ENCODE data around the gene PLEKHH1. TPM values are rescaled to one million over a fixed set of nuclear protein-coding genes. Genes with fewer than 3 reads are reported as not detected.

The PLEKHH1 gene
- total and polyA plus RNA-seq, 9 of the 15 experiments (the other 6 are each of a cell fraction or from before 2014, with no cell fraction given): 0.76 to 5.9 (median 2.9) TPM

DNA sequence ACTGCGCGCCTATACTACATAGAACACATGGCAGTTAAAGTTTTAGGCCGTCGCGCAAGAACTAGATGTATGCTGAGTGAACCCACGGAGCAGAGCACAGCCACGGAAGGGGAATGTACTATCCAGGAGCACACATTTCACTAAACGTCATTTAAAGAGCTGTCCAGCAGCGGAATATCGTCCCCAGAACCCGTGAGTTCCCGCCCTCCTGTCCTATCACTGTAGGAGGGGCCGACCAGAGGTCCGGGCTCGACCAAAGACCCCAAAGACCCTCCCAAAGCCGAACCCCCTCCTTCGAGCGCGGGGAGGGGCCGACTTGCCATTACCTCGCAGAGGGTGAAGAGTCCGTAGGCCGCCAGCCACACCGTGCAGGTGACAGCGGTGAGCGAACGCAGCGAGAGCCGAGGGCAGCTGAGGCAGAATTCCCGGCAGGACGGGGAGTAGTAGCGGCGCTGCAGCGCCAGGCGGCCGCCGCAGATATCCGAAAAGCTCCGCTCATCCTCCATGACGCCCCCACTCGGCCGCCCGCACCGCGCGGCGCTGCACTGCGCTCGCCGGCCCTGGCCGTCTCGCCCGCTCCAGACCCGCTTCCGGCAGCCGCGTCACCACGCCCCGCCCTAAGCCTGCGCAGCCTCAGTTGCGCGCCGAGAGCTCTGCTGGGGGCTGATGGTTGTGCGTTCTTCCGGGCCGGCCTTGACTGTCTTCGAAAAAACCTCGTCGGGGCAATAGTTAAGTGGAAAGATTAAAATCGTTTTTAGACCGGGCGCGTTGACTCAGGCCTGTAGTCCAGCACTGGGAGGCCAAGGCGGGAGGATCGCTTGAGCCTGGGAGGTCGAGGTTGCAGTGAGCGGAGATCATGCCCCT lies 66.8 kb downstream of the PLEKHH1 start, which contains the start of gene PIGH (continued):
- TF ChIP-seq, protein P1, sequence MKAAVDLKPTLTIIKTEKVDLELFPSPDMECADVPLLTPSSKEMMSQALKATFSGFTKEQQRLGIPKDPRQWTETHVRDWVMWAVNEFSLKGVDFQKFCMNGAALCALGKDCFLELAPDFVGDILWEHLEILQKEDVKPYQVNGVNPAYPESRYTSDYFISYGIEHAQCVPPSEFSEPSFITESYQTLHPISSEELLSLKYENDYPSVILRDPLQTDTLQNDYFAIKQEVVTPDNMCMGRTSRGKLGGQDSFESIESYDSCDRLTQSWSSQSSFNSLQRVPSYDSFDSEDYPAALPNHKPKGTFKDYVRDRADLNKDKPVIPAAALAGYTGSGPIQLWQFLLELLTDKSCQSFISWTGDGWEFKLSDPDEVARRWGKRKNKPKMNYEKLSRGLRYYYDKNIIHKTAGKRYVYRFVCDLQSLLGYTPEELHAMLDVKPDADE (conservative IDR thresholded peaks at IDR 0.05; ENCODE audit: control insufficient read depth, low read depth, low read length): peak; percentile 67
- TF ChIP-seq YY1 (IDR thresholded peaks at IDR 0.05; ENCODE audit: borderline replicate concordance in 1 of 3, control insufficient read depth in 1 of 3, extremely low read depth in 1 of 3, insufficient read depth in 3 of 3, insufficient read length in 1 of 3, insufficient replicate concordance in 2 of 3, low read depth in 1 of 3, low read length in 2 of 3) (peak in 2 of 3 experiments; percentile 73 to 79), NFIX (CRISPR knock-in tag; IDR thresholded peaks at IDR 0.05; ENCODE audit: low read depth) (no peak), TBL1XR1 (IDR thresholded peaks at IDR 0.05; ENCODE audit: low read length in 2 of 2) (0 out of 4 replicates have a peak, but pooled peaks of 1 of the 2 experiments have one; percentile 14), TAF7 (tag; IDR thresholded peaks at IDR 0.05) (no peak), POU5F1 (IDR thresholded peaks at IDR 0.05; ENCODE audit: borderline replicate concordance, low read depth, low read length, partially characterized antibody) (no peak), CHD2 (IDR thresholded peaks at IDR 0.05; ENCODE audit: low read depth, low read length) (no peak), EP400 (IDR thresholded peaks at IDR 0.05) (peak; percentile 34; the same call in 1 of the 2 replicates), ZNF444 (CRISPR knock-in tag; IDR thresholded peaks at IDR 0.05) (no peak)
- TF ChIP-seq, protein P2, sequence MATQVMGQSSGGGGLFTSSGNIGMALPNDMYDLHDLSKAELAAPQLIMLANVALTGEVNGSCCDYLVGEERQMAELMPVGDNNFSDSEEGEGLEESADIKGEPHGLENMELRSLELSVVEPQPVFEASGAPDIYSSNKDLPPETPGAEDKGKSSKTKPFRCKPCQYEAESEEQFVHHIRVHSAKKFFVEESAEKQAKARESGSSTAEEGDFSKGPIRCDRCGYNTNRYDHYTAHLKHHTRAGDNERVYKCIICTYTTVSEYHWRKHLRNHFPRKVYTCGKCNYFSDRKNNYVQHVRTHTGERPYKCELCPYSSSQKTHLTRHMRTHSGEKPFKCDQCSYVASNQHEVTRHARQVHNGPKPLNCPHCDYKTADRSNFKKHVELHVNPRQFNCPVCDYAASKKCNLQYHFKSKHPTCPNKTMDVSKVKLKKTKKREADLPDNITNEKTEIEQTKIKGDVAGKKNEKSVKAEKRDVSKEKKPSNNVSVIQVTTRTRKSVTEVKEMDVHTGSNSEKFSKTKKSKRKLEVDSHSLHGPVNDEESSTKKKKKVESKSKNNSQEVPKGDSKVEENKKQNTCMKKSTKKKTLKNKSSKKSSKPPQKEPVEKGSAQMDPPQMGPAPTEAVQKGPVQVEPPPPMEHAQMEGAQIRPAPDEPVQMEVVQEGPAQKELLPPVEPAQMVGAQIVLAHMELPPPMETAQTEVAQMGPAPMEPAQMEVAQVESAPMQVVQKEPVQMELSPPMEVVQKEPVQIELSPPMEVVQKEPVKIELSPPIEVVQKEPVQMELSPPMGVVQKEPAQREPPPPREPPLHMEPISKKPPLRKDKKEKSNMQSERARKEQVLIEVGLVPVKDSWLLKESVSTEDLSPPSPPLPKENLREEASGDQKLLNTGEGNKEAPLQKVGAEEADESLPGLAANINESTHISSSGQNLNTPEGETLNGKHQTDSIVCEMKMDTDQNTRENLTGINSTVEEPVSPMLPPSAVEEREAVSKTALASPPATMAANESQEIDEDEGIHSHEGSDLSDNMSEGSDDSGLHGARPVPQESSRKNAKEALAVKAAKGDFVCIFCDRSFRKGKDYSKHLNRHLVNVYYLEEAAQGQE (IDR thresholded peaks at IDR 0.05; ENCODE audit: borderline replicate concordance): peak; percentile 87
- TF ChIP-seq, protein P2 (CRISPR knock-in tag; IDR thresholded peaks at IDR 0.05; ENCODE audit: low read depth): peak; percentile 64
- TF ChIP-seq, protein P3, sequence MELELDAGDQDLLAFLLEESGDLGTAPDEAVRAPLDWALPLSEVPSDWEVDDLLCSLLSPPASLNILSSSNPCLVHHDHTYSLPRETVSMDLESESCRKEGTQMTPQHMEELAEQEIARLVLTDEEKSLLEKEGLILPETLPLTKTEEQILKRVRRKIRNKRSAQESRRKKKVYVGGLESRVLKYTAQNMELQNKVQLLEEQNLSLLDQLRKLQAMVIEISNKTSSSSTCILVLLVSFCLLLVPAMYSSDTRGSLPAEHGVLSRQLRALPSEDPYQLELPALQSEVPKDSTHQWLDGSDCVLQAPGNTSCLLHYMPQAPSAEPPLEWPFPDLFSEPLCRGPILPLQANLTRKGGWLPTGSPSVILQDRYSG (tag; conservative IDR thresholded peaks at IDR 0.05; ENCODE audit: low read depth): no peak
- TF ChIP-seq, protein P4, sequence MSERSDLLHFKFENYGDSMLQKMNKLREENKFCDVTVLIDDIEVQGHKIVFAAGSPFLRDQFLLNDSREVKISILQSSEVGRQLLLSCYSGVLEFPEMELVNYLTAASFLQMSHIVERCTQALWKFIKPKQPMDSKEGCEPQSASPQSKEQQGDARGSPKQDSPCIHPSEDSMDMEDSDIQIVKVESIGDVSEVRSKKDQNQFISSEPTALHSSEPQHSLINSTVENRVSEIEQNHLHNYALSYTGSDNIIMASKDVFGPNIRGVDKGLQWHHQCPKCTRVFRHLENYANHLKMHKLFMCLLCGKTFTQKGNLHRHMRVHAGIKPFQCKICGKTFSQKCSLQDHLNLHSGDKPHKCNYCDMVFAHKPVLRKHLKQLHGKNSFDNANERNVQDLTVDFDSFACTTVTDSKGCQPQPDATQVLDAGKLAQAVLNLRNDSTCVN (CRISPR knock-in tag; IDR thresholded peaks at IDR 0.05): no peak

Data from K562 (cell line).